Karpas-422 (cell line): ENCODE results near the gene ZNF740. TPM values are rescaled to one million over a fixed set of nuclear protein-coding genes. Genes with fewer than 3 reads are reported as not detected.
A peak's percentile ranks its signal among the peaks of the same experiment; 100 is the strongest.
"Not testable (repeated sequence)": the region's sequence is repeated elsewhere in the genome, so short reads cannot be mapped to it uniquely, and the experiment has no call there.

Experiments
- DNase-seq: peaks from one replicate; pipeline ENCODE4 v3.0.0-alpha.2; 2015
- H2AFZ ChIP-seq: fragments of 200-600 bp; sonication (generic); 2 replicates; pipeline ENCODE4 v1.6.1; 2014; ENCODE audit warnings: antibody characterized with exemption, low read length, mixed read lengths
- H3K27ac ChIP-seq: fragments of 200-600 bp; sonication (generic); 2 replicates; pipeline ENCODE4 v1.5.1; 2014; ENCODE audit warnings: mild to moderate bottlenecking, low read length, moderate library complexity
- H3K27me3 ChIP-seq: fragments of 200-600 bp; sonication (generic); 2 replicates; pipeline ENCODE4 v1.6.1; 2014; ENCODE audit warnings: low read length, mixed read lengths
- H3K36me3 ChIP-seq: fragments of 200-600 bp; sonication (generic); 2 replicates; pipeline ENCODE4 v1.6.1; 2014; ENCODE audit warnings: low read length, mixed read lengths; ENCODE audit not compliant: insufficient read depth
- H3K4me1 ChIP-seq: fragments of 200-600 bp; sonication (generic); 2 replicates; pipeline ENCODE4 v1.6.1; 2014; ENCODE audit warnings: mild to moderate bottlenecking, low read length, mixed read lengths
- H3K4me2 ChIP-seq: fragments of 200-600 bp; sonication (generic); 2 replicates; pipeline ENCODE4 v1.6.1; 2014; ENCODE audit warnings: low read length, low read depth, mild to moderate bottlenecking; ENCODE audit not compliant: poor library complexity, severe bottlenecking
- H3K4me3 ChIP-seq: fragments of 200-600 bp; sonication (generic); 2 replicates; pipeline ENCODE4 v1.5.1; 2014; ENCODE audit warnings: mild to moderate bottlenecking, antibody characterized with exemption, low read length, mixed read lengths
- H3K79me2 ChIP-seq: fragments of 200-600 bp; sonication (generic); 2 replicates; pipeline ENCODE4 v1.6.1; 2014; ENCODE audit warnings: mild to moderate bottlenecking, low read length, mixed read lengths
- H3K9ac ChIP-seq: fragments of 200-600 bp; sonication (generic); 2 replicates; pipeline ENCODE4 v1.6.0; 2014; ENCODE audit warnings: low read length
- H3K9me2 ChIP-seq: fragments of 200-600 bp; sonication (generic), shearing (Covaris generic); replicated peaks from 2 replicates; pipeline ENCODE4 v1.6.0; 2014; ENCODE audit warnings: mild to moderate bottlenecking, low read length, moderate library complexity; ENCODE audit not compliant: insufficient read depth
- H3K9me3 ChIP-seq: fragments of 300-700, 200-600 bp; sonication (generic); 2 replicates; pipeline ENCODE4 v1.6.1; 2014; ENCODE audit warnings: low read length, mixed read lengths
- H4K20me1 ChIP-seq: fragments of 200-600 bp; sonication (generic); 2 replicates; pipeline ENCODE4 v1.6.1; 2014; ENCODE audit warnings: mild to moderate bottlenecking, antibody characterized with exemption, low read length, low read depth; ENCODE audit not compliant: insufficient read depth
- total RNA-seq: library from RNA; depleted of rRNA; stranded (reverse); fragments of >200 nt; shearing (Covaris generic); gene quantifications from 2 replicates; pipeline ENCODE4 v1.2.3, GENCODE V29; 2014; ENCODE audit warnings: low replicate concordance

Gene ZNF740
- total RNA-seq, 1 experiment from 2014 or later, result 30.6 TPM

GRCh38 chr12:53152390-53152789 is 28.1 kb upstream of the ZNF740 start:
- no peaks in the 10 kb centered on the region for H3K79me2 ChIP-seq
- H4K20me1 ChIP-seq, result no peaks in the 10 kb centered on the region
- no peaks in the 10 kb centered on the region for H3K4me1 ChIP-seq
- no peak overlapping the region for H3K4me3 ChIP-seq
- no peaks in the 10 kb centered on the region for H3K9me2 ChIP-seq
- H3K4me2 ChIP-seq, result no peak overlapping the region
- H2AFZ ChIP-seq, result no peak overlapping the region
- no peaks in the 10 kb centered on the region for H3K36me3 ChIP-seq
- H3K9me3 ChIP-seq, result no peaks in the 10 kb centered on the region
- H3K27me3 ChIP-seq, result no peaks in the 10 kb centered on the region
- no peak overlapping the region for H3K27ac ChIP-seq
- no peak for DNase-seq
- no peak overlapping the region for H3K9ac ChIP-seq

- Histone ChIP-seq H3K9ac (peak overlapping the region; percentile 42), H3K4me3 (no peak overlapping the region), H3K79me2 (no peaks in the 10 kb centered on the region), H3K9me3 (no peaks in the 10 kb centered on the region), H4K20me1 (no peaks in the 10 kb centered on the region), H3K27ac (no peak overlapping the region), H3K4me1 (peaks cover 6% of the 10 kb centered on the region), H2AFZ (peak overlapping the region; percentile 84), H3K9me2 (no peaks in the 10 kb centered on the region), H3K36me3 (no peaks in the 10 kb centered on the region), H3K27me3 (no peaks in the 10 kb centered on the region), H3K4me2 (peak overlapping the region; percentile 32)
- peak; percentile 95 for DNase-seq
Measured at GRCh38 chr12:53159195-53159839, 21.2 kb upstream of the ZNF740 start.

GRCh38 chr12:53160000-53160399 is 20.5 kb upstream of the ZNF740 start:
- Histone ChIP-seq H3K9me3 (no peaks in the 10 kb centered on the region), H3K4me2 (no peak overlapping the region), H3K36me3 (no peaks in the 10 kb centered on the region), H4K20me1 (no peaks in the 10 kb centered on the region), H3K9ac (no peak overlapping the region), H3K4me3 (no peak overlapping the region), H2AFZ (no peak overlapping the region), H3K79me2 (no peaks in the 10 kb centered on the region), H3K27me3 (no peaks in the 10 kb centered on the region), H3K4me1 (peaks cover 6% of the 10 kb centered on the region), H3K27ac (no peak overlapping the region), H3K9me2 (no peaks in the 10 kb centered on the region)
- DNase-seq, result no peak

GRCh38 chr12:53160673-53161072 is 19.8 kb upstream of the ZNF740 start:
- no peaks in the 10 kb centered on the region for H4K20me1 ChIP-seq
- no peak overlapping the region for H3K4me2 ChIP-seq
- no peak overlapping the region for H3K9ac ChIP-seq
- no peaks in the 10 kb centered on the region for H3K27me3 ChIP-seq
- DNase-seq, result no peak
- H3K9me2 ChIP-seq, result no peaks in the 10 kb centered on the region
- H3K36me3 ChIP-seq, result no peaks in the 10 kb centered on the region
- no peak overlapping the region for H3K27ac ChIP-seq
- H3K4me1 ChIP-seq, result peaks cover 6% of the 10 kb centered on the region
- H3K79me2 ChIP-seq, result no peaks in the 10 kb centered on the region
- H3K4me3 ChIP-seq, result no peak overlapping the region
- H2AFZ ChIP-seq, result no peak overlapping the region
- H3K9me3 ChIP-seq, result no peaks in the 10 kb centered on the region

- H3K27ac ChIP-seq, result no peak overlapping the region
- H3K9ac ChIP-seq, result no peak overlapping the region
- no peaks in the 10 kb centered on the region for H3K9me3 ChIP-seq
- H3K4me3 ChIP-seq, result no peak overlapping the region
- H3K4me2 ChIP-seq, result no peak overlapping the region
- peaks cover 6% of the 10 kb centered on the region for H3K4me1 ChIP-seq
- no peaks in the 10 kb centered on the region for H3K79me2 ChIP-seq
- no peak for DNase-seq
- no peaks in the 10 kb centered on the region for H3K27me3 ChIP-seq
- H2AFZ ChIP-seq, result no peak overlapping the region
- H4K20me1 ChIP-seq, result no peaks in the 10 kb centered on the region
- no peaks in the 10 kb centered on the region for H3K36me3 ChIP-seq
- no peaks in the 10 kb centered on the region for H3K9me2 ChIP-seq
Measured at GRCh38 chr12:53161119-53161911, 19.2 kb upstream of the ZNF740 start.

GRCh38 chr12:53163008-53163407 is 17.5 kb upstream of the ZNF740 start:
- H2AFZ ChIP-seq, H4K20me1 ChIP-seq, H3K9me2 ChIP-seq, H3K79me2 ChIP-seq, DNase-seq, H3K9me3 ChIP-seq, H3K36me3 ChIP-seq, H3K27ac ChIP-seq, H3K9ac ChIP-seq, H3K4me1 ChIP-seq, H3K4me2 ChIP-seq, H3K27me3 ChIP-seq, H3K4me3 ChIP-seq: not testable (repeated sequence)

- Histone ChIP-seq H3K27me3 (no peaks in the 10 kb centered on the region), H3K4me1 (no peaks in the 10 kb centered on the region), H3K79me2 (no peaks in the 10 kb centered on the region), H3K9me3 (no peaks in the 10 kb centered on the region), H3K4me2 (no peak overlapping the region), H3K9me2 (no peaks in the 10 kb centered on the region), H2AFZ (no peak overlapping the region), H4K20me1 (no peaks in the 10 kb centered on the region), H3K36me3 (no peaks in the 10 kb centered on the region), H3K4me3 (no peak overlapping the region), H3K9ac (no peak overlapping the region), H3K27ac (no peak overlapping the region)
- no peak for DNase-seq
Measured at GRCh38 chr12:53166837-53167236, 13.7 kb upstream of the ZNF740 start.

- no peak for DNase-seq
- Histone ChIP-seq H3K4me1 (no peaks in the 10 kb centered on the region), H3K36me3 (no peaks in the 10 kb centered on the region), H3K9me2 (no peaks in the 10 kb centered on the region), H3K27me3 (no peaks in the 10 kb centered on the region), H3K27ac (no peak overlapping the region), H3K79me2 (no peaks in the 10 kb centered on the region), H3K4me3 (no peak overlapping the region), H3K9me3 (no peaks in the 10 kb centered on the region), H4K20me1 (no peaks in the 10 kb centered on the region), H3K9ac (no peak overlapping the region), H2AFZ (no peak overlapping the region), H3K4me2 (no peak overlapping the region)
Measured at GRCh38 chr12:53169644-53170043, 10.9 kb upstream of the ZNF740 start.
